NCI-H748 (cell line): ENCODE data around the gene CPB1.

Experiments
- DNase-seq: peaks from one replicate; lab custom pipeline; 2025; ENCODE audit not compliant: unreplicated experiment; lab: John Stamatoyannopoulos, UW

The CPB1 gene

DNA sequence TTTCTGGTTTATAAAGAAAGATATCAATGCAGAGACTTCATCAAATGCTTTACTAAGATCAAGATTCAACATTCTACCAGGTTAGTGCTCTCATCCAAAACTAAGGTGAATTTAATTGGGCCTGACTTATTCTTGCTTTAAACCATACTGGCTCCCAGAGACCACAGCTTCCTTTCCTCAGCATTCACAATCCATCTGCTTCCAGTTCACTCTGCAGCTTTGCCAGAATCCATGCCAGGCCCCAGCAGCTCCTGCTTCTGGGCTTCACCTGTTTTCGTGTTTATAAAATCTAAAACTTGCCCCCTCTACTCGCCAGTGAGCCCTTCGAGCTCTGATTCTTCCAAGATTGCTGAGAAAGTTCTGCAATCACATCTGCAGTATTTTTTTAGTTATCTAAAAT is 2.3 kb downstream of the CPB1 start:
- DNase-seq, result no peak

DNA sequence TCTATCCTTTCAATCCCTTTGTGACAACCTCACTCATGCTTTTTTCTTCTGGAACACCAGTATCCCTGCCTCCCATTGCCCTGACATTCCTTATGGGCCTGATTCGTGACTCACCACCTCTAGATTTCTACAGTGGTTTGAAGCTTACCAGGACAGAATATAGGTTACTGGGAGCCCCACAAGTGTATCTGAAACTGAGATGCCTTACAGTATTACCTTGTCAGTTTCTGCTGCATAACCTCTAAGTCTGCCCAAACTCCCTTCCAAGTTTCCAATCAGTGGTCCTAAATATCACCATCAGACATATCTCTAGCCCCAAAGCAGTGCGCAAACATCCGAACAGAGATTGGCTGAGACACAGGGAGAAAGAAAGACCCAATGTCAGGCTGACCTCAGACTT is 5.6 kb downstream of the CPB1 start:
- no peak for DNase-seq

DNA sequence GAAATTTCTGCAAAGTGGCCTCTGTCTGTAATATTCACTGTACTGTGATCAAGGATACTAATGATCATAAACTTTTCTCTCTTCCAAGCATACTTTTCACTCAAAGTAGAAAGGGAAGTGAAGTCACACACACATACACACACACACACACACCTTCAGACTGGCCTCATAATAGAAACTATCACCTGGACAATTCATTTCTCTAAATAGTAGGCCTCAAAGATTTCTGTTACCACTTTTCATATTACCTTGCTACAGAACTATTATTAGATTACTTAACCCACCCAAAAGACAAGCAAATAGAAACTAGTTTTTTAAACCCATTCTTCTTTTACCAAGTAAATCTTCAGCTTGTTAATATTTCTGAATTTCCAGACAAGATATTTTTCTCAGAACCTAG is 12.2 kb downstream of the CPB1 start:
- no peak for DNase-seq

DNA sequence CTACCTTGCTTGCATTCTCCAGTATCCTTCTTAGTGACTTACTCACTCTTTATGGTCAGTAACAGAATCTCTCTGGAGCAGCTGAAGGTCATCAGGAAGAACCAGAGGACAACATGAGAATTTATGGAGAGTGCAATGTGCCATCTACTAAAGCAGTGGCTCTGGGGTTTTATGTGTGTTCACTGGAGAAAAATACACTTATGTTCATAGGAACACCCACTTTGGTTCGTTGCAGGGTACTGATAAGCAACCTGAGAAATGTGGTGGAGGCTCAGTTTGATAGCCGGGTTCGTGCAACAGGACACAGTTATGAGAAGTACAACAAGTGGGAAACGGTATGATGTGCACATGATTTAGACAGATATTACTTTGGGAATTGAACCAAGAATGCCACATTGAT is 12.8 kb downstream of the CPB1 start:
- no peak for DNase-seq

DNA sequence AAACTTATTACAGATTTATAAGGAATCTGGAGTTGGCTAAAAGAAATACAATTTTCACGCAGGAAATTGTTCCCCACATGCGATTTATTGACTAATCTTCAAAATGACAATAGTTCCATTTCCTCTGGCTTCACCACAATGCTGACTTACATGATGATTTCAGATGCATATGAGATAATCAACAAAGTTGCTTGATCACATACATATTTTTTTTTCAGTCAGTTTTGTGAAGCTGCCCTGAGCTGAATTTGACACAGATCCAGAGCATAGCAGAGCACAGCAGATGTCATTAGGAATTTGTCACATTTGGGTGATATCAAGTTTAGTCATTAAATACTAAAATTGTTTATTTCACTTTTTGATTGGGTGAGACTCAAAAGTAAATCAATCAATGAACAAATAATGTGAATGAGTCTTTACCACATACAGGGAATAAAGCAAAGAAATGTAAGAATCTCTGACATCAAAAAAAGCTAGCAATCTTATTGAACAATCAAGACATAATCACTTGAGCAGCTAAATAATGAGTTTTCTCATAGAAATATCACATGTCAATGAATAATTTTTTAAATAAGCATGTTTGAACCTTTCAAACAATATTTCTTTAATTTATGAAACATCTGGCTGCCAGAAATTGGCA is 18.3 kb downstream of the CPB1 start:
- DNase-seq, result no peak

DNA sequence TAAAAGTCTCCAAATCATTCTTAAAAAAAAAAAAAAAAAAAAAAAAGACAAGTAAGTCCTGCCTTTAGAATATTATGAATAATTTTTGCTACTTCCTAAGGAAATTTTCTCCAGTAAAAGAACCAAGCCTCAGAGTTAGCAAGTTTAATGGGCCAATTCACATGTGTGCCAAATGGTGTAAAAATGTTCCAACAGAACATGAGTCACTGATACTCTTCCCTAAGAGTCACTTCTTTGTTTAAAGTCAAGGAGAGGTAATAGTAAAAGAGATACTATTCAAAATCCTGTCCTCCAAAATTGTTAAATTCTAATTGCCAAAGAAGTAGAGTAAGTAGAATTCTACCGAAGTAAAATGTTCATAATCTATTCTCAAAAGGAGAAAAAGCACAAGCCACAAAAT is 19.7 kb downstream of the CPB1 start:
- DNase-seq, result no peak

DNA sequence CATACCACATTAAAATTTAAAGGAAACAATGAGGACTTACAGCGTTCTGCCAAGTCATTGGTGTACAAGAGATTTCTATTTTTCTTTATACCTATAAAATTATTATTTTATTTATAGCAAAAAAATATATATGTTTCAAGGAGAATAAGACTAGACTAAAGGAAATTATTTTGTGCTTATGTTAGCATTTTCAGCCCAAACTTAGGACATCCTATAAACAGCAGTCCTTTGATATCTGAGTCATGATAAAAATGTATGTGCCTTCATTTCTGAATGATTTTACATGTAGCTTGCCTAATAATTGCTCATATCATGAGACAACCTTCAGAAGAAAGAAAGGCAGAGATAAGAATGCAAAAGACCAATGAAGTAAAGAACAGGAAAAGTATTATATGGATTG is 20.8 kb downstream of the CPB1 start:
- DNase-seq, result no peak

DNA sequence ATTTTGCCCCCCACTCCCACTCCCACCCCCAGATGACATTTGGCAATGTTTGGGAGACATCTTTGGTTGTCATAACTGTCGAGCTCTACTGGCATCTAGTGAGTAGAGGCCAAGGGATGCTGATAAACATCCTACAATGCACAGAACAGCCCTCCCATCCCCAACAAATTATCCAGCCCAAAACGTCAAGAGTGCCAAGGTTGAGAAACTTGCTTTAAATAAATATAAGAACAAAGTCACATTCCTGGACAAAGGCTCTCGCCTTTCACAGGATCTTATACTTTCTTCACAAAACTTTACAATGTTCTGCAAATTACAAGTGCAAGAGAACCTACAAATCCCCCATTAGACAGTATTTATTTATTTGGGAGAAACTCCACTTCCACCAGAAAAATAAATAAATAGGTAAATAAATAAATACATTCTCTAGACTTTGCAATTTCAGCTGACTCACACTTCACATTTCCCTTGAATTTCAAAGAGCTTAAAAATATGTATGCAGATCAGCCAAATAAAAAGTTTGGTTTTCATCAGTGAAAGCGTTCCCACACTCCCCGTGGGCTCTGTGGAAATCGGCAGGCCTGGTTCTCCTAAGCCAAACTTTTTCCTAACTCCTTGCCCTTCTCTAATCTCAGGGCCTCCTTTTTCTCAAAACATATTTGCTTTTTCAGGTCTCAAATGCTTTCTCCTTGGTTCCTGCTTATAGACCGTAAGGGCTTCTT is 24.8 kb downstream of the CPB1 start:
- DNase-seq, result no peak

DNA sequence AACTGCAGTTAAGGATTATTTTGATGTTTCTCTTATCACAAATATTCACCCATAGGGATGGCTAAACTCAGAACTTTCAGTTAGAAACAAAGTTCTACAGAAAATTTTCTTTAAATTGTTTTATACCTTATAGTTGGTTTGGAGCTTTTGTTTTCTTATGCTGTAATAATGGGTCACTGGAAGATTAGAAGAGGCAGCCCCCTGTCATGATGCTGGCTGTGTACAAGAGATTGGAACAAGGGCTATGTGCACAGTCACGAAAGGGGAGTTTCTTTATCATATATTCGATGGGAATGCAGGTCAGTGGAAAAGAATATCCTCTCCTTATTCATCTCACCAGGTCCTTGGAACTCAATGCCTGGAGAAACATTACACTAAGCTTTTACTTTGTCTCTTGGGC is 25.5 kb downstream of the CPB1 start:
- no peak for DNase-seq

DNA sequence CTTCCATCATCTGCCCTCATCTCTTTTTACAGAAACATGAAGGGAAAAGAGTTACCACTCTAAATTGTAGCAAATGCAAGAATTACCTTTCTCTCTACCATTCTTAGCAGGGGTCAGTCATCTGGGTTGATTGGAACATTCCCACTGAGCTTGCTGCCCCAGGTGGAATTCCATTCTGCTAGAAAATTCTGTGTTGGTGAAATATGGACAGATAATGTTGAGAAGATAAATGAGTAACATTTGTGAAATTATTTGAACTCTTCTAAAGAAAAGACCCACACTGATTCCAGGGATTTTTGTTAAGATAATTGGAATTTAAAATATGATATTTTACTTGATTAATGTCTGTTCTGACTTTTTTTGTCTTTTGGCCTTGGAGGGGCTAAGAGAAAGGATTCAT is 26.4 kb downstream of the CPB1 start:
- DNase-seq, result no peak

DNA sequence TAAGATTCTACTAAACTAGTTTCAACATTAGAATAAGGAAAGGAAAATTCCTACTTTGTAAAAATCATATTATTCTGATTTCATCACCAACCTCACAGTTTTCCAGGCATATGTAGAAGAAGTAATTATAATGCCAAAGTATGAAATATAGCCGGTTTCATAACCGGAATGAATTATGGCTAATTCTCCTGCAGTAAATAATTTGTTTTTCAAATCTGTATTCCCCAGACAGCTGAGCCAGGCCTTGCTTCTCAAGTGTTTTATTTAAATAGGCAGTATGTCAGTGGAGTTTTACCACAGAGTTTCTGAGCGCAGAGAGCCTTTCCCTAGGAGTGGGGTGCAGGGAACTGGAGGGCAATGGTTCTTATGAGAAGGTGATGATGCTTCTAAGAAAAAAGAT is 28.8 kb downstream of the CPB1 start:
- no peak for DNase-seq

DNA sequence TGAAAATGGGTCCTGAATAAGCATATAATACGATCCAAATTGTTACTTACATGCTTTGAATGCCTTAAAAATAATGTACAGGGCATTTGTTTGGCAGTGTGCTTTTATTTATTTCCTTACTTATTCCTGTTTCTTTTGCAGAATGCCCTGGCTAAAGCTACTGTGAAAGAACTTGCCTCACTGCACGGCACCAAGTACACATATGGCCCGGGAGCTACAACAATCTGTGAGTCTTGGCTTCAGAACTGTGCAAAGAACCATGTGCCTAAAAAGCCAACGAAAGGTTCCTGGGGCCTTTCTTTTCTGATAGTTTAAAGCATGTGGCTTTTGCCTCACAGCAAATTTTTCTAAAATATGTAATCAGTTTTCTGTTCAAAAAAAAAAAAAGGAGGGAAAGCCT is 29.7 kb downstream of the CPB1 start:
- no peak for DNase-seq

DNA sequence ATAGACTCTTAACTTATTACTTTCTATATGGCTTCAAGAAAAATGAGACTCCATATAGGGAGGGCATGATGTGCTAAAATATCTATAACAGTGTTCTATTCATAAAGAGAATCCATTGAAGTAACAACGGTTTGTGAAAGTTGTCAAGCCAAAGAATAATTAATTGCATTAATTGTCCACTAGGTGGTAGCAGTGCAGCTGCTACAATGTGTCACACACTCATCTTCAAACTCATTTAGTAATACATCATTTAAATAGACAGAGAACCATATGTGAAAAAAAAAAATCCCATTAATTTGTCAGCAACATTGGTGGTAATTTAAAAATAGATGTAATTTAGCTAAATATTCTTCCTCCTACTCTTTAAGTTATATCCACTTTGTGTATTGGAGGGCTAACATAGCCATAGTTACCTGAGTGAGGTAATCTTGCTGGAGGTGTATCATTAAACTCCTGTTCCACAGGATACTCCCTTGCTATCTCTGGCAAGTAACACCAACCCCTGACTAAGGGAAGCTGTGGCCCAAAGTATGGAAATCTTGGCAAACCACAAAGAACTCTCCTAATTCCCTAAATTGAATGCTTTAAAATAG is 33.8 kb downstream of the CPB1 start:
- DNase-seq, result peak; percentile 26

DNA sequence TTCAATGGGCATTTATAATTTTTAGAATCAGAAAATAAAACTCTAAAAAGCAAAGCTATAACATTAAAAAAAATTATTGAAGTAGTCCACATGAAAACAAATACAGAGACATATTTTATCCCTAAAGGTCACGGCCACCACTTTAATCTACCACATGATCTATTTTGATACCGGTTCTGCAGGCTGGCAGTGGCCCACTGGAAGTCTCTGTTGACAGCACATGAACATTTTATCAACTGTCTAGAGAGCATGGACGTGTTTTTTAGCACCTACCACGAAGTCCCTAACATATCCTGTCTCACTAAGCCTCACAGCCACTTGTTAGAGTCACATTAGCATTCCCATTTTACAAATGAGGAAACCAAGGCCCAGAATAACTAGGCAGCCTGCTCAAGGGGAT is 35.7 kb downstream of the CPB1 start:
- DNase-seq, result no peak

DNA sequence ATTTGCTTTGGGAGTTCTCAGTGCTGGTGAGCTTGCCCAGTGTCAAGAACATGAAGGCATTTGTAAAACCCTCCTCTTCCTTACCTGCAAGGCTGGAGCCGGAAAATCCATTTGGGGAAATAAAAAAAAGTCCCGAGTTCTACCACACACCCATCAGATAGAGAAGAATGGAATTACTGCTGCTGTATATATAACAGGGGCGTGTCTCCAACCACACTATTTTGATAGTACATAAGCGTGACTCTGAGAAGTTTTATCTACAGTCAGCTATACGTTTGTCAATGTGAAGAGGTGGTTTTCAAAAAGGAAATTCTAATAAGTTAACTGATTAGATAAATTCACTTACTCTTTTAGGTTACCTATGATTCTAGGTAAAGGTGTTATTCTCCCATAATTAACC is 36.2 kb downstream of the CPB1 start:
- no peak for DNase-seq

DNA sequence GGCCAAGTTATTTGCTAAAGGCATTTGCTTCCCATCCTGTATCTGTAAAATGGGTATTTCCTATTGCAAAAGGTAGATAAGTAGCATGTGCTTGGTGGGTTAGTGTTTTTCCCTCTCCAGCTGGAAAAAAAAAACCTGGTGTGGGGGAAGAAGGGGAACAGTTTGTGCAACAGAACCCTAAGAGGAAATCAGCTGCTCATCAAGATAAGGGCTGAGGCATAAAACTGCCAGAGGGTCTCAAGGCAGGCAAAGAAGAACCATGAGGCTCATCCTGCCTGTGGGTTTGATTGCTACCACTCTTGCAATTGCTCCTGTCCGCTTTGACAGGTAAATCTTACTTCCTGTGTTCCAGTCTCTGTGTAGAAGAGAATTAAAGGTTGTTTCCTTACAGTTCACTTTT is 37.4 kb downstream of the CPB1 start, which contains the start of gene CPA3:
CPA3 (plus strand) TSS at position 248 of the 400 bp plus-strand sequence; CDS start at position 260, 12 bp downstream.
- DNase-seq, result no peak

DNA sequence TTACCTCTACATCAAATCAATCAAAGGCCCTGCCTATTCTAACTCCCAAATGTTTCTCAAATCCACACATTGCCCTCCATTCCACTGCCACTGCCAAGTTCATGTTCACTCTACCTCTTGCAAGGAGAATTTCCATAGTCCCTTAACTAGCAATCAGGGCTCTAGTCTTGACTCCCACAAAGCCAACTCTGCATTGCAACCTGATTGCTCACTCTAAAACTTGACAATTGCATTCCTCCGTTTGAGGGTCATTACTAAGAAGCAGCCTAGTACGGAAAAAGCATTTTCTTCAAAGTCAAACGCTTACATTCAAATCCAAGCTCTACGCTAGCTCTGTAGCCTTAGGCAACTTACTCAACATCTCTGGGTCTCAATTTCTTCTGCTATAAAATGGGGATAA is 38.6 kb downstream of the CPB1 start:
- no peak for DNase-seq

DNA sequence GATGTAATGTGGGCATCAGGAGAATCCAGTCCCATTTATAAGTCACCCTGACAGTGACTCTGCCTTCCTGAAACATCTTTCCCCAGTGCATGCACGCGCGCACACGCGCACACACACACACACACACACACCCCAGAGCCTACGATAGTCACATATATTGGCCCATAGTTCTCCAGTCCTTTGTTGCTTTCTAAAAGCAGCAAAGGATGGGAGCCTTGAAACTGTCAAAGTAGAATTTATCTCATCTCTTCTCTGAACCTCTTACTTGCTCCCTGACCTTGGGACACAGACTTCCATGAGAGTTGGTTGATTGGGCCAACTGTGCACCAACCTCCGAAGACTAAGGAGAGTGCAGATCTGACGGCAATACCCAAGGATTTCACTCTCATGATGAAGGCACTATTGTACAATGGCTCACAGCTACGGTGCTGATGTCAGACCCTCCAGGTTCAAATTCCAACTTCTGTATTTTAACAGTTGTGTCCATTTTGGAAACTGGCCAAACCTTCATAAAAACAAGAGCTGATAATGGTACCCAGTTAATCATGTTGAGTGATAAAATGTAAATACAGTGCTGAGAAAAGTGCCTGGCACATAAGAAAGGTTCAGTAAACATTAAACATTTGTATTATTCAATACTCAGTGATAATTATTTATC is 45.8 kb downstream of the CPB1 start:
- peak; percentile 90 for DNase-seq

DNA sequence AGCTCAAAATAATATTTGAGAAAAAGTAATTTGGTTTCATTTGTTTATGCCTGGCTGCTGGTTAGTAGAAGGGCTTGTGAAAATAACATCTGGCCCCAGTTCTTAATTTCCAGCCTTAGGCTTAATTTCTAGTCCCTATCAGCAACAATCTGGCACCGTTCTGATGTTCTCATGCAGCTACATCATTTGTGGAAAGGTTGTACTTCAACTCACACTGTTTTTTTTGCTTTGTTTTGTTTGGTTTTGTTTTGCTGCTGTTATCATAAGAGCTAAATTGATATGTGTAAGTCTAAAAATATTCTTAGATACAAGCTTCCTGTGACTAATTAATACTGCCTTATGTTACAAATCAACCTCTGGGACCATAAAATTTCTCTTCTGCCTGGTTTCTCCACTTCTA is 46.4 kb downstream of the CPB1 start:
- DNase-seq, result peak; percentile 62

DNA sequence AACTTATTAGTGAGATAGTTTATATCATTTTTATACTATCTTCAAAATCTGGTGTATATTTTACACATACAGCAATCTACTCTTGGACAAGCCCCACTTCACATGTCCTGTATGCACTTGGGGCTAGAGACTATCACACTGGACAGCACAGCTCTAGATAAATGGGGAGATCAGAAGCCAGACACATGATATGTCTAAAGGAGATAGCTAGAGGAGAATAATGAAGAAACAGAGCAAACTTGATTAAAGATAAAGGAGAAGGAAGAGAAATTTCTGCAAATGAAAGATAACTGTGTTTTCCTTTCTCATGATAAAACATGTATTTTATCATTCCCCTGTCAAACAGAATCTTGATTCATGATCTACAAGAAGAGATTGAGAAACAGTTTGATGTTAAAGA is 50.5 kb downstream of the CPB1 start:
- DNase-seq, result no peak

DNA sequence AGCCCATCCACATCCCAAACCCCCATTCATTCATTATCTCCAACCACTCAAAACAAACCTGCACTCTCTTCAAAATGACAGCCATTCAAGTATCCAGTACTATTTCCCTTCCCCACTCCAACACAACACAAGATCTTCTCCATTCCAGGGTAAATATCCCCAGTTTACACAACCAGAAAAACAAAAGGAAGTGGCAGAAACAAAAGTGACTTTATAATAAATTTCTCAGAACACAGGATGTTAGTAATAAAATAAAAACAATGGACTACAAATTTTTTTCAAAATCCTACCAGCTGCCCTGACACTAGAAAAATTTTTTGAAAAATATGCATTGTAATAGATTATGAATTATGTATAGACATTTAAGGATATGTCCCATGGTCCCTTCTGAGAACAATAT is 51.6 kb downstream of the CPB1 start:
- no peak for DNase-seq

DNA sequence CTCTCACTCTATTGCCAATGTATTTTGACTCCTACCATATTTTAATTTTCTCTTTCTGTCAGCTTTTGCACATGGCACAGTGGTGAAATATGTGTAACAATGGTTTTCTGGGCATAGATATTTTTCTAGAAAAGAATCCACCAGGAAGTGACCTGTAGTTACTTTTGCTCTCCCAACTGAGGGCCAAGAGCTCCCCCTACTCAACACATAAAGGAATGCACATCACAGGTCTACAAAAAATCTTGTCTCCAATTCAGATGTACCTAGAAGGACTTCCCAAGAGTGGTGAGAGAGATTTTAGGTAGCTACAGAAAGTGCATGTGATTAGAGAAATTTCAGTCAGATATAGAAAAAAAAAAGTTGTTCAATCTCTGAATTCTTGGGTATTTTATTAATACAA is 53.1 kb downstream of the CPB1 start:
- DNase-seq, result no peak
